OCI-LY1 (cell line): ENCODE data around the gene WTAP.

ENCODE experiments used
- H2AFZ ChIP-seq: fragments of 200-600 bp; sonication (generic), shearing (Covaris generic); 2 replicates; pipeline ENCODE4 v1.6.0; 2014; ENCODE audit warnings: antibody characterized with exemption, mild to moderate bottlenecking, low read length
- H3F3A ChIP-seq: fragments of 200-600 bp; sonication (generic), shearing (Covaris generic); 2 replicates; pipeline ENCODE4 v1.6.0; 2014; ENCODE audit warnings: mild to moderate bottlenecking, antibody characterized with exemption, low read length, moderate library complexity; ENCODE audit not compliant: insufficient read depth
- H3K27ac ChIP-seq: fragments of 200-600 bp; sonication (generic); 2 replicates; pipeline ENCODE4 v1.5.1; 2014; ENCODE audit warnings: low read length, mixed run types, mild to moderate bottlenecking, low read depth; ENCODE audit not compliant: poor library complexity, severe bottlenecking
- H3K27me3 ChIP-seq: fragments of 200-600 bp; sonication (generic); 2 replicates; pipeline ENCODE4 v1.6.0; 2014; ENCODE audit warnings: antibody characterized with exemption, mild to moderate bottlenecking, low read length, moderate library complexity; ENCODE audit not compliant: insufficient read depth
- H3K36me3 ChIP-seq: fragments of 200-600 bp; sonication (generic); 2 replicates; pipeline ENCODE4 v1.6.1; 2014; ENCODE audit warnings: mild to moderate bottlenecking, antibody characterized with exemption, low read length, moderate library complexity, mixed read lengths; ENCODE audit not compliant: insufficient read depth
- H3K4me1 ChIP-seq: fragments of 200-600 bp; sonication (generic); 2 replicates; pipeline ENCODE4 v1.5.1; 2014; ENCODE audit warnings: mild to moderate bottlenecking, low read length, moderate library complexity; ENCODE audit not compliant: insufficient read depth, severe bottlenecking
- H3K4me2 ChIP-seq: fragments of 200-600 bp; sonication (generic), shearing (Covaris generic); 2 replicates; pipeline ENCODE4 v1.6.1; 2014; ENCODE audit warnings: low read length
- H3K4me3 ChIP-seq: fragments of 200-600 bp; sonication (generic); 2 replicates; pipeline ENCODE4 v1.5.1; 2014; ENCODE audit warnings: low read length, low read depth, mild to moderate bottlenecking, mixed read lengths; ENCODE audit not compliant: poor library complexity, severe bottlenecking
- H3K79me2 ChIP-seq: fragments of 200-600 bp; shearing (Covaris generic); 2 replicates; pipeline ENCODE4 v1.6.1; 2016; ENCODE audit warnings: mixed run types, low read length, mixed read lengths; ENCODE audit not compliant: insufficient read depth
- H3K9ac ChIP-seq: fragments of 200-600 bp; sonication (generic), shearing (Covaris generic); 2 replicates; pipeline ENCODE4 v1.6.1; 2014; ENCODE audit warnings: mild to moderate bottlenecking, low read length, mixed read lengths
- H3K9me2 ChIP-seq: fragments of 200-600 bp; sonication (generic), shearing (Covaris generic); 2 replicates; pipeline ENCODE4 v1.6.1; 2014; ENCODE audit warnings: low read depth, mild to moderate bottlenecking, low read length, mixed read lengths
- H3K9me3 ChIP-seq: fragments of 200-600 bp; shearing (Covaris generic); 2 replicates; pipeline ENCODE4 v1.6.1; 2014; ENCODE audit warnings: low read length, mixed read lengths
- H4K20me1 ChIP-seq: fragments of 200-600 bp; sonication (generic), shearing (Covaris generic); 2 replicates; pipeline ENCODE4 v1.6.0; 2016; ENCODE audit warnings: mild to moderate bottlenecking, low read length; ENCODE audit not compliant: insufficient read depth
- EZH2 ChIP-seq: fragments of 200-600 bp; sonication (generic), shearing (Covaris generic); IDR thresholded peaks from 2 replicates; pipeline ENCODE4 v1.8.0; 2017; ENCODE audit warnings: borderline replicate concordance, mixed run types, mild to moderate bottlenecking, antibody characterized with exemption, low read length, moderate library complexity, mixed read lengths
- TF ChIP-seq, protein P1 (sequence below): fragments of 200-600 bp; sonication (generic), shearing (Covaris generic); IDR thresholded peaks from 2 replicates; pipeline ENCODE4 v1.5.1; 2017; ENCODE audit warnings: mild to moderate bottlenecking, antibody characterized with exemption, low read length, moderate library complexity, mixed read lengths

Gene WTAP

DNA sequence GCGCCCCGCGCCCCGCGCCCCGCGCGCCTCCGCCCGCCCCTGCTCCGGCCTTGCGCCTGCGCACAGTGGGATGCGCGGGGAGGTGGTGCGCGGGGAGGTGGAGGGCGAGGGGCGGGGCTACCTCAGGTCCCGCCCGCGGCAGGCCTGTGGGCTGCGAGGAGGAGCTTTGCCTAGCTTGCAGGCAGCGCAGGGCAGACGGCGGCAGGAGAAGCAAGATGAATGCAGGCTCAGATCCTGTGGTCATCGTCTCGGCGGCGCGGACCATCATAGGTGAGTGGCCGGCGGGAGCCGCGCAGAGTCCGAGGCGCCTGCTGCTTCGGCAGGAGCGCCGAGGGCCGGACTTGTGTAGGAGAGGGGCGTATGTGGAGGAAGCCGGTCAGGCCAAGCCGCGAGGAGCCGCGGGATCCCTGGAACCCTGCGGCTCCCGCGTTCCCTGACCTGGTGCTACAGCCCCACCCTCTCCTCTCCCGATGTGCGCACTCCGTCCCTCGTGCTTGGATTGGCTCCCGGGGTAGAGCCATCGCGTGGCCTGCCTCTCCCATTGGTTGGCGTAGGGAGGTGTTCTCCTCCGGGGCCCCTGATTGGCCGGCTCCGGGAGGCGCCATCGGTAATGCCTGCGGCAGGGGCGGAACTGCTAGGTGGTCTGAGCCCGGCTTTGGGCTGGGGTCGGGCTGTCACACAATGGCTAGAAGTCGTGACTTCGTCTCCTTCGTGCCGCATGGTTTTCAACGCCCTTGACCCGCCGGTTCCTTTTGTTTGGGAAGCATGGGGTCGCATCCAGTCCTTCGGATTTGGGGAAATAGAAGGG, 34.8 kb downstream of the WTAP start, which contains the start of gene ACAT2:
ACAT2 (plus strand) TSS at position 173 of the 808 bp plus-strand sequence; CDS start at position 216, 43 bp downstream.
- H3K27me3 ChIP-seq = no peaks in the 10 kb centered on the region
- H3K9me3 ChIP-seq = no peaks in the 10 kb centered on the region
- H3K4me1 ChIP-seq = peaks cover 24% of the 10 kb centered on the region
- H3K36me3 ChIP-seq = peaks cover 58% of the 10 kb centered on the region
- H3K4me3 ChIP-seq = peak within 1 kb of the TSS; percentile 80
- no peak within 1 kb of the TSS for H2AFZ ChIP-seq
- H3K79me2 ChIP-seq = no peaks in the 10 kb centered on the region
- peak within 1 kb of the TSS; percentile 97 for H3K9ac ChIP-seq
- no peaks in the 10 kb centered on the region for H4K20me1 ChIP-seq
- no peaks in the 10 kb centered on the region for H3K9me2 ChIP-seq
- peak within 1 kb of the TSS; percentile 89 for H3K27ac ChIP-seq
- no peak for TF ChIP-seq EZH2
- TF ChIP-seq, protein P1, sequence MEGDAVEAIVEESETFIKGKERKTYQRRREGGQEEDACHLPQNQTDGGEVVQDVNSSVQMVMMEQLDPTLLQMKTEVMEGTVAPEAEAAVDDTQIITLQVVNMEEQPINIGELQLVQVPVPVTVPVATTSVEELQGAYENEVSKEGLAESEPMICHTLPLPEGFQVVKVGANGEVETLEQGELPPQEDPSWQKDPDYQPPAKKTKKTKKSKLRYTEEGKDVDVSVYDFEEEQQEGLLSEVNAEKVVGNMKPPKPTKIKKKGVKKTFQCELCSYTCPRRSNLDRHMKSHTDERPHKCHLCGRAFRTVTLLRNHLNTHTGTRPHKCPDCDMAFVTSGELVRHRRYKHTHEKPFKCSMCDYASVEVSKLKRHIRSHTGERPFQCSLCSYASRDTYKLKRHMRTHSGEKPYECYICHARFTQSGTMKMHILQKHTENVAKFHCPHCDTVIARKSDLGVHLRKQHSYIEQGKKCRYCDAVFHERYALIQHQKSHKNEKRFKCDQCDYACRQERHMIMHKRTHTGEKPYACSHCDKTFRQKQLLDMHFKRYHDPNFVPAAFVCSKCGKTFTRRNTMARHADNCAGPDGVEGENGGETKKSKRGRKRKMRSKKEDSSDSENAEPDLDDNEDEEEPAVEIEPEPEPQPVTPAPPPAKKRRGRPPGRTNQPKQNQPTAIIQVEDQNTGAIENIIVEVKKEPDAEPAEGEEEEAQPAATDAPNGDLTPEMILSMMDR = no peak
- H3F3A ChIP-seq = peaks cover 5% of the 10 kb centered on the region; the same call in 1 of the 2 replicates
- H3K4me2 ChIP-seq = peak within 1 kb of the TSS; percentile 91

DNA sequence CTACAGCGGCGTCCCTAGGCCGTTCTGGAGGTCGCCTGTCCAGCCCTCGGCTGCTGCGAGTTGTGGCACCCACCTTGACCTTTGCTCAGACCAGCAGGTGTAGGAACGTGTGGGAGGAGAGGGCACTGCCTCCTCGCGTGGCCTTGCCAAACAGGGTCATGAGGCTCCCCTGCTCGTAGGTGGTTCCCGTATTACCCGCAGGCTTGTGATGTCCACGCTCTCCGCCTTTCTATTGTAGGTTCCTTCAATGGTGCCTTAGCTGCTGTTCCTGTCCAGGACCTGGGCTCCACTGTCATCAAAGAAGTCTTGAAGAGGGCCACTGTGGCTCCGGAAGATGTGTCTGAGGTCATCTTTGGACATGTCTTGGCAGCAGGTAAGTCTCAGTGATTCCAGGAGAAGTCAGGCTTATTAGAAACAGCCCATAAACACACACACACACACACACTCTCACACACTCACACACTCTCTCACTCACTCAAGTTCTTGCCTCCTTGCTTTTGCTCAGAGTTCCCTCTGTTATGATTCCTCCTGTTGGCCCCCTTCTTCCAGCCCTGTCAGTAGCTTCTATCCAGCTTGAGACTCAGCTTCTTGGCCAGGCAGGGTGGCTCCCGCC, 35.5 kb downstream of the WTAP start:
- Histone ChIP-seq H3K9ac (peak overlapping the region; percentile 97), H3K27me3 (no peaks in the 10 kb centered on the region), H3K4me3 (peak overlapping the region; percentile 80), H3K79me2 (no peaks in the 10 kb centered on the region), H3K4me1 (peaks cover 24% of the 10 kb centered on the region), H3K36me3 (peaks cover 58% of the 10 kb centered on the region), H3F3A (peaks cover 5% of the 10 kb centered on the region; the same call in 1 of the 2 replicates), H2AFZ (no peak overlapping the region), H3K27ac (peak overlapping the region; percentile 89), H3K9me3 (no peaks in the 10 kb centered on the region), H3K9me2 (no peaks in the 10 kb centered on the region), H4K20me1 (no peaks in the 10 kb centered on the region), H3K4me2 (peak overlapping the region; percentile 91)
- no peak for TF ChIP-seq EZH2
- TF ChIP-seq, protein P1 = no peak

DNA sequence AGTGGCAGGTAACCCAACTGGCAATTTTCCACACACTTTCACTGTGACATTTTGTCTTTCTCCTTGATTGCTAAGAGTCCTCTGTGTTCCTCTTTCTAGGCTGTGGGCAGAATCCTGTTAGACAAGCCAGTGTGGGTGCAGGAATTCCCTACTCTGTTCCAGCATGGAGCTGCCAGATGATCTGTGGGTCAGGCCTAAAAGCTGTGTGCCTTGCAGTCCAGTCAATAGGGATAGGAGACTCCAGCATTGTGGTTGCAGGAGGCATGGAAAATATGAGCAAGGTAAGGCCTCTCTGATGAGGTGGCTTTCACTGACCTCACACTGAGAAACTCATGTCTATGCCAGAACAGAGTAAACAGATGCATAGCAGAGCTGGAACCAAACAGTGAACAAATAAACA, 39.6 kb downstream of the WTAP start:
- peaks cover 86% of the 10 kb centered on the region for H3K36me3 ChIP-seq
- no peak overlapping the region for H2AFZ ChIP-seq
- no peak overlapping the region for H3K4me3 ChIP-seq
- no peaks in the 10 kb centered on the region for H3K9me3 ChIP-seq
- H3K27me3 ChIP-seq = no peaks in the 10 kb centered on the region
- no peak for TF ChIP-seq EZH2
- TF ChIP-seq, protein P1 = no peak
- H3K9ac ChIP-seq = no peak overlapping the region
- no peaks in the 10 kb centered on the region for H3K9me2 ChIP-seq
- H4K20me1 ChIP-seq = no peaks in the 10 kb centered on the region
- H3K79me2 ChIP-seq = no peaks in the 10 kb centered on the region
- H3F3A ChIP-seq = no peaks in the 10 kb centered on the region
- no peak overlapping the region for H3K27ac ChIP-seq
- H3K4me1 ChIP-seq = peaks cover 8% of the 10 kb centered on the region
- no peak overlapping the region for H3K4me2 ChIP-seq
